IPS-18a (cell line): ENCODE results near the gene U2SURP.

Experiments used
- H3K27ac ChIP-seq: one replicate; pipeline ENCODE4 v1.5.1; 2013; ENCODE audit warnings: low read length
- H3K27me3 ChIP-seq: one replicate; pipeline ENCODE4 v1.6.1; 2013; ENCODE audit warnings: mild to moderate bottlenecking, low read length; ENCODE audit not compliant: control insufficient read depth, insufficient read depth
- H3K36me3 ChIP-seq: one replicate; pipeline ENCODE4 v1.6.1; 2013; ENCODE audit warnings: low read depth, low read length; ENCODE audit not compliant: control insufficient read depth
- H3K4me1 ChIP-seq: one replicate; pipeline ENCODE4 v1.6.1; 2013; ENCODE audit warnings: low read depth, low read length; ENCODE audit not compliant: control insufficient read depth
- H3K4me3 ChIP-seq: one replicate; pipeline ENCODE4 v1.5.1; 2013; ENCODE audit warnings: low read length
- H3K9ac ChIP-seq: one replicate; pipeline ENCODE4 v1.6.1; 2013; ENCODE audit warnings: mild to moderate bottlenecking, low read length, moderate library complexity
- H3K9me3 ChIP-seq: one replicate; pipeline ENCODE4 v1.6.1; 2013; ENCODE audit warnings: low read depth, low read length; ENCODE audit not compliant: control insufficient read depth

U2SURP gene

GRCh38 chr3:142963516-142964448 is 37.6 kb upstream of the U2SURP start, which contains the start of gene PAQR9:
PAQR9 (minus strand) TSS chr3:142963674; CDS start chr3:142963336, 338 bp downstream.
- Histone ChIP-seq H3K27me3 (peaks cover 41% of the 10 kb centered on the region), H3K4me1 (no peaks in the 10 kb centered on the region), H3K4me3 (peak within 1 kb of the TSS; percentile 60), H3K36me3 (no peaks in the 10 kb centered on the region), H3K9me3 (no peaks in the 10 kb centered on the region), H3K27ac (no peak within 1 kb of the TSS), H3K9ac (peak within 1 kb of the TSS; percentile 49)

- Histone ChIP-seq H3K9me3 (no peaks in the 10 kb centered on the region), H3K9ac (no peak overlapping the region)
Observed at GRCh38 chr3:142965581-142965980, 35.8 kb upstream of the U2SURP start.

GRCh38 chr3:142966808-142967207 is 34.6 kb upstream of the U2SURP start:
- H3K9ac ChIP-seq: no peak overlapping the region
- H3K27me3 ChIP-seq: peaks cover 28% of the 10 kb centered on the region
- no peaks in the 10 kb centered on the region for H3K4me1 ChIP-seq

More at GRCh38 chr3:142965581-142965980, 35.8 kb upstream of the U2SURP start:
- Histone ChIP-seq H3K27me3 (peaks cover 40% of the 10 kb centered on the region), H3K36me3 (no peaks in the 10 kb centered on the region), H3K4me1 (no peaks in the 10 kb centered on the region), H3K4me3 (no peak overlapping the region), H3K27ac (no peak overlapping the region)

GRCh38 chr3:142968319-142969025 is 32.9 kb upstream of the U2SURP start:
- no peaks in the 10 kb centered on the region for H3K4me1 ChIP-seq
- H3K9ac ChIP-seq: no peak overlapping the region
- no peaks in the 10 kb centered on the region for H3K36me3 ChIP-seq

More at GRCh38 chr3:142966808-142967207, 34.6 kb upstream of the U2SURP start:
- Histone ChIP-seq H3K27ac (no peak overlapping the region), H3K9me3 (no peaks in the 10 kb centered on the region), H3K36me3 (no peaks in the 10 kb centered on the region), H3K4me3 (no peak overlapping the region)

GRCh38 chr3:142971431-142971830 is 29.9 kb upstream of the U2SURP start:
- Histone ChIP-seq H3K9me3 (no peaks in the 10 kb centered on the region), H3K4me1 (no peaks in the 10 kb centered on the region), H3K36me3 (no peaks in the 10 kb centered on the region), H3K4me3 (no peak overlapping the region), H3K27me3 (no peaks in the 10 kb centered on the region), H3K9ac (no peak overlapping the region), H3K27ac (no peak overlapping the region)

More at GRCh38 chr3:142968319-142969025, 32.9 kb upstream of the U2SURP start:
- no peaks in the 10 kb centered on the region for H3K9me3 ChIP-seq
- peaks cover 16% of the 10 kb centered on the region for H3K27me3 ChIP-seq
- H3K27ac ChIP-seq: no peak overlapping the region
- H3K4me3 ChIP-seq: no peak overlapping the region

- Histone ChIP-seq H3K27me3 (no peaks in the 10 kb centered on the region), H3K4me1 (no peaks in the 10 kb centered on the region), H3K9me3 (no peaks in the 10 kb centered on the region), H3K27ac (no peak overlapping the region), H3K4me3 (no peak overlapping the region), H3K36me3 (no peaks in the 10 kb centered on the region), H3K9ac (no peak overlapping the region)
Observed at GRCh38 chr3:142972092-142972753, 29.1 kb upstream of the U2SURP start.

- Histone ChIP-seq H3K4me1 (no peaks in the 10 kb centered on the region), H3K27me3 (no peaks in the 10 kb centered on the region), H3K4me3 (no peak overlapping the region), H3K9ac (no peak overlapping the region), H3K27ac (no peak overlapping the region), H3K36me3 (no peaks in the 10 kb centered on the region), H3K9me3 (no peaks in the 10 kb centered on the region)
Observed at GRCh38 chr3:142973217-142974009, 28.0 kb upstream of the U2SURP start.

GRCh38 chr3:142975316-142975995 is 25.9 kb upstream of the U2SURP start:
- Histone ChIP-seq H3K27me3 (no peaks in the 10 kb centered on the region), H3K4me3 (no peak overlapping the region), H3K9me3 (no peaks in the 10 kb centered on the region), H3K4me1 (no peaks in the 10 kb centered on the region), H3K9ac (no peak overlapping the region), H3K36me3 (no peaks in the 10 kb centered on the region), H3K27ac (no peak overlapping the region)

GRCh38 chr3:142976621-142977398 is 24.6 kb upstream of the U2SURP start:
- no peak overlapping the region for H3K9ac ChIP-seq
- peaks cover 7% of the 10 kb centered on the region for H3K4me1 ChIP-seq
- no peak overlapping the region for H3K4me3 ChIP-seq
- H3K27ac ChIP-seq: no peak overlapping the region
- no peaks in the 10 kb centered on the region for H3K9me3 ChIP-seq
- no peaks in the 10 kb centered on the region for H3K27me3 ChIP-seq
- no peaks in the 10 kb centered on the region for H3K36me3 ChIP-seq

- Histone ChIP-seq H3K4me1 (peaks cover 13% of the 10 kb centered on the region), H3K9ac (no peak overlapping the region), H3K27ac (no peak overlapping the region), H3K27me3 (no peaks in the 10 kb centered on the region), H3K36me3 (no peaks in the 10 kb centered on the region), H3K4me3 (no peak overlapping the region), H3K9me3 (no peaks in the 10 kb centered on the region)
Observed at GRCh38 chr3:142977399-142977728, 24.0 kb upstream of the U2SURP start.
